ENCODE measurements around the gene SCYGR2. TPM values are rescaled to one million over a fixed set of nuclear protein-coding genes. Genes with fewer than 3 reads are reported as not detected.

SCYGR2 gene
- total RNA-seq, 4 donors from 2014 or later = not detected

GRCh38 chr2:227627769-227628168, 29.1 kb downstream of the SCYGR2 start:
- H3K27me3 ChIP-seq = peaks cover 0 to 4% (median 0%) of the 10 kb centered on the region in 3 donors
- intact Hi-C loops (cut with DNase I; ENCODE audit: low total_unique reads) (no loop called here), in situ Hi-C loops (cut with MboI; ENCODE audit: low sequenced_read_pairs in 4 of 4) (no loop called here)
- H3K4me3 ChIP-seq = no peak overlapping the region
- H3K4me1 ChIP-seq = no peaks in the 10 kb centered on the region
- no peaks in the 10 kb centered on the region for H3K36me3 ChIP-seq
- TF ChIP-seq, protein P1, sequence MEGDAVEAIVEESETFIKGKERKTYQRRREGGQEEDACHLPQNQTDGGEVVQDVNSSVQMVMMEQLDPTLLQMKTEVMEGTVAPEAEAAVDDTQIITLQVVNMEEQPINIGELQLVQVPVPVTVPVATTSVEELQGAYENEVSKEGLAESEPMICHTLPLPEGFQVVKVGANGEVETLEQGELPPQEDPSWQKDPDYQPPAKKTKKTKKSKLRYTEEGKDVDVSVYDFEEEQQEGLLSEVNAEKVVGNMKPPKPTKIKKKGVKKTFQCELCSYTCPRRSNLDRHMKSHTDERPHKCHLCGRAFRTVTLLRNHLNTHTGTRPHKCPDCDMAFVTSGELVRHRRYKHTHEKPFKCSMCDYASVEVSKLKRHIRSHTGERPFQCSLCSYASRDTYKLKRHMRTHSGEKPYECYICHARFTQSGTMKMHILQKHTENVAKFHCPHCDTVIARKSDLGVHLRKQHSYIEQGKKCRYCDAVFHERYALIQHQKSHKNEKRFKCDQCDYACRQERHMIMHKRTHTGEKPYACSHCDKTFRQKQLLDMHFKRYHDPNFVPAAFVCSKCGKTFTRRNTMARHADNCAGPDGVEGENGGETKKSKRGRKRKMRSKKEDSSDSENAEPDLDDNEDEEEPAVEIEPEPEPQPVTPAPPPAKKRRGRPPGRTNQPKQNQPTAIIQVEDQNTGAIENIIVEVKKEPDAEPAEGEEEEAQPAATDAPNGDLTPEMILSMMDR (IDR thresholded peaks at IDR 0.05 in 4 of 5, conservative IDR thresholded peaks at IDR 0.05 in 1 of 5) = no peak
- TF ChIP-seq POLR2A (IDR thresholded peaks at IDR 0.05) = no peak
- DNase-seq (no peak), ATAC-seq (no peak)
- no peak overlapping the region for H3K27ac ChIP-seq
- H3K9me3 ChIP-seq = no peaks in the 10 kb centered on the region

DNA sequence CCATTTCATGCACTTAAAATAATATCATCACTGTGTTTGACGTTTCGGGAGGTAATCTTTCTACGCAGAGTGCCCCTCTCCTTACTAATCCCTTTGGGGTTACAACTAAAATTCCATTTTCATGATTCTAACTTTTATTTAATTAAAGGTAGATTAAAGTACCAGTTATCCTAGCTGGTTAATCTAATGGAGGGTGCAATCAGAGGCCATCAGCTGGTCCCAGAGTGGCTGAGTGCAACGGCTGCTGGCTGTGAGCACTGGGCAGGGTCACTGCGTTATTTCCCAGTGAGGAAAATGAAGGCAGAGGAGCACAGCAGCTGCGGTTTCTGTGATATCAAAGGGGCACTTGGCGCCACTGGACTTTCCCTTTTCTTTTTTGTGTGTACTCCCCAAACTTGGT, 30.7 kb downstream of the SCYGR2 start:
- peaks cover 0 to 4% (median 0%) of the 10 kb centered on the region in 3 donors for H3K27me3 ChIP-seq
- DNase-seq (no peak), ATAC-seq (no peak)
- TF ChIP-seq, protein P1 (IDR thresholded peaks at IDR 0.05 in 4 of 5, conservative IDR thresholded peaks at IDR 0.05 in 1 of 5) = no peak
- TF ChIP-seq POLR2A (IDR thresholded peaks at IDR 0.05) = no peak
- no peaks in the 10 kb centered on the region for H3K36me3 ChIP-seq
- intact Hi-C loops (cut with DNase I; ENCODE audit: low total_unique reads) (no loop called here), in situ Hi-C loops (cut with MboI; ENCODE audit: low sequenced_read_pairs in 4 of 4) (no loop called here)
- no peak overlapping the region for H3K27ac ChIP-seq
- no peaks in the 10 kb centered on the region for H3K9me3 ChIP-seq
- H3K4me3 ChIP-seq = no peak overlapping the region
- no peaks in the 10 kb centered on the region for H3K4me1 ChIP-seq

GRCh38 chr2:227630322-227630721, 31.6 kb downstream of the SCYGR2 start:
- TF ChIP-seq, protein P1 (IDR thresholded peaks at IDR 0.05 in 4 of 5, conservative IDR thresholded peaks at IDR 0.05 in 1 of 5) = no peak
- TF ChIP-seq POLR2A (IDR thresholded peaks at IDR 0.05) = no peak
- Histone ChIP-seq H3K36me3 (no peaks in the 10 kb centered on the region), H3K4me1 (no peaks in the 10 kb centered on the region), H3K4me3 (no peak overlapping the region), H3K9me3 (no peaks in the 10 kb centered on the region), H3K27me3 (peaks cover 0 to 4% (median 0%) of the 10 kb centered on the region in 3 donors), H3K27ac (no peak overlapping the region)
- DNase-seq (no peak), ATAC-seq (no peak)
- in situ Hi-C loops (cut with MboI; ENCODE audit: low sequenced_read_pairs in 4 of 4) (no loop called here), intact Hi-C loops (cut with DNase I; ENCODE audit: low total_unique reads) (no loop called here)

- intact Hi-C loops (cut with DNase I; ENCODE audit: low total_unique reads) = no loop called here
- H3K27me3 ChIP-seq = peaks cover 0 to 2% (median 0%) of the 10 kb centered on the region in 3 donors
- DNase-seq (no peak), ATAC-seq (no peak)
- H3K4me3 ChIP-seq = no peak overlapping the region
- TF ChIP-seq POLR2A (IDR thresholded peaks at IDR 0.05) = no peak
- TF ChIP-seq, protein P1 (IDR thresholded peaks at IDR 0.05 in 4 of 5, conservative IDR thresholded peaks at IDR 0.05 in 1 of 5) = no peak
- no peak overlapping the region for H3K27ac ChIP-seq
- H3K36me3 ChIP-seq = no peaks in the 10 kb centered on the region
- H3K9me3 ChIP-seq = no peaks in the 10 kb centered on the region
- no peaks in the 10 kb centered on the region for H3K4me1 ChIP-seq
- in situ Hi-C loops (cut with MboI; ENCODE audit: low sequenced_read_pairs in 4 of 4) = no loop called here
Measured at GRCh38 chr2:227632827-227633226, 34.1 kb downstream of the SCYGR2 start.

GRCh38 chr2:227634201-227634600, 35.5 kb downstream of the SCYGR2 start:
- Histone ChIP-seq H3K4me1 (no peaks in the 10 kb centered on the region), H3K9me3 (no peaks in the 10 kb centered on the region), H3K27me3 (no peaks in the 10 kb centered on the region), H3K4me3 (no peak overlapping the region), H3K36me3 (no peaks in the 10 kb centered on the region), H3K27ac (no peak overlapping the region)
- in situ Hi-C loops (cut with MboI; ENCODE audit: low sequenced_read_pairs in 4 of 4) = no loop called here
- no peak for DNase-seq
- ATAC-seq = no peak
- intact Hi-C loops (cut with DNase I; ENCODE audit: low total_unique reads) = no loop called here
- TF ChIP-seq POLR2A (IDR thresholded peaks at IDR 0.05) = no peak
- TF ChIP-seq, protein P1 (IDR thresholded peaks at IDR 0.05 in 4 of 5, conservative IDR thresholded peaks at IDR 0.05 in 1 of 5) = no peak
